Caco-2 (cell line): ENCODE data around the gene KIF16B. TPM values are rescaled to one million over a fixed set of nuclear protein-coding genes. Genes with fewer than 3 reads are reported as not detected.

Experiments used
- BruUV-seq: library from RNA; stranded (reverse); fragments of 400-500 nt; replicated peaks from 2 replicates; lab custom pipeline; 2021; lab: Mats Ljungman, UMichigan
- CTCF ChIA-PET: fragments of 300-600 bp; sonication (Branson Sonifier 250); formaldehyde crosslinking; loops from one replicate; lab custom pipeline; 2022; ENCODE audit warnings: antibody characterized with exemption; lab: Charles Lee
- POLR2A ChIA-PET: fragments of 300-600 bp; sonication (Branson Sonifier 250); formaldehyde crosslinking; loops from one replicate; lab custom pipeline; 2022; ENCODE audit warnings: antibody characterized with exemption; lab: Charles Lee
- DNase-seq, 2 experiments: peaks; one replicate each; pipeline versions ENCODE4 v3.0.0 to v3.0.0-alpha.2; 2020 to 2022
- H3K27me3 ChIP-seq: replicated peaks from 2 replicates; pipeline ENCODE4 v1.6.0; 2011; ENCODE audit warnings: low read length; ENCODE audit not compliant: control insufficient read depth, insufficient read depth
- H3K36me3 ChIP-seq: 2 replicates; pipeline ENCODE4 v1.5.1; 2011; ENCODE audit warnings: low read length; ENCODE audit not compliant: control insufficient read depth, insufficient read depth
- H3K4me1 ChIP-seq: fragments of 250-450 bp; sonication (Bioruptor Pico); 2 replicates; pipeline ENCODE4 v1.5.1; 2020; ENCODE audit warnings: mild to moderate bottlenecking
- H3K4me3 ChIP-seq: 2 replicates; pipeline ENCODE4 v1.5.1; 2011; ENCODE audit warnings: low read depth, mild to moderate bottlenecking, control low read depth, low read length
- H3K9me3 ChIP-seq: fragments of 250-450 bp; sonication (Bioruptor Pico); 2 replicates; pipeline ENCODE4 v1.5.1; 2020; ENCODE audit warnings: mild to moderate bottlenecking, moderate library complexity
- H3K27ac Mint-ChIP-seq: one replicate; pipeline ENCODE4 v1.8.0; 2022; ENCODE audit warnings: mixed read lengths; ENCODE audit not compliant: unreplicated experiment
- H3K27me3 Mint-ChIP-seq: one replicate; pipeline ENCODE4 v1.8.0; 2022; ENCODE audit warnings: mixed read lengths; ENCODE audit not compliant: insufficient read depth, unreplicated experiment
- H3K36me3 Mint-ChIP-seq: one replicate; pipeline ENCODE4 v1.8.0; 2022; ENCODE audit warnings: mild to moderate bottlenecking, mixed read lengths; ENCODE audit not compliant: insufficient read depth, unreplicated experiment
- H3K4me1 Mint-ChIP-seq: one replicate; pipeline ENCODE4 v1.8.0; 2022; ENCODE audit warnings: low read depth, mixed read lengths; ENCODE audit not compliant: unreplicated experiment
- H3K4me3 Mint-ChIP-seq: one replicate; pipeline ENCODE4 v1.8.0; 2022; ENCODE audit warnings: mild to moderate bottlenecking, moderate library complexity, mixed read lengths; ENCODE audit not compliant: unreplicated experiment
- H3K9me3 Mint-ChIP-seq: one replicate; pipeline ENCODE4 v1.8.0; 2022; ENCODE audit warnings: mixed read lengths; ENCODE audit not compliant: unreplicated experiment
- intact Hi-C: fragments of 100-400 bp; cut with micrococcal nuclease; formaldehyde crosslinking; loops from one replicate; pipeline ENCODE4 v1.10.0; 2022; ENCODE audit not compliant: unreplicated experiment
- total RNA-seq: library from RNA; stranded (reverse); gene quantifications from 2 replicates; pipeline ENCODE4 v1.2.3, GENCODE V29; 2022
- TF ChIP-seq, protein P1 (sequence below), 2 experiments: fragments of 200-600 bp in 1 of 2; IDR thresholded peaks; 1 replicate in 1 of 2; 2 replicates in 1 of 2; pipeline versions ENCODE4 v1.5.1 to v1.8.0; 2011 to 2022; ENCODE audit warnings: antibody characterized with exemption in 1 of 2, control low read depth in 1 of 2, inconsistent platforms in 1 of 2, low read depth in 1 of 2, low read length in 1 of 2, mild to moderate bottlenecking in 1 of 2, moderate library complexity in 1 of 2; ENCODE audit not compliant: insufficient read depth in 1 of 2, severe bottlenecking in 1 of 2, unreplicated experiment in 1 of 2

KIF16B gene
- total RNA-seq, 1 experiment from 2014 or later = 11.3 TPM

- no peaks in the 10 kb centered on the region for H3K27me3 Mint-ChIP-seq
- DNase-seq = no peak
- no peaks in the 10 kb centered on the region for H3K36me3 ChIP-seq
- H3K4me1 ChIP-seq = no peaks in the 10 kb centered on the region; the same call in 1 of the 2 replicates
- no peak overlapping the region for H3K4me3 Mint-ChIP-seq
- no TSS peak for BruUV-seq
- H3K9me3 ChIP-seq = no peaks in the 10 kb centered on the region
- TF ChIP-seq, protein P1, sequence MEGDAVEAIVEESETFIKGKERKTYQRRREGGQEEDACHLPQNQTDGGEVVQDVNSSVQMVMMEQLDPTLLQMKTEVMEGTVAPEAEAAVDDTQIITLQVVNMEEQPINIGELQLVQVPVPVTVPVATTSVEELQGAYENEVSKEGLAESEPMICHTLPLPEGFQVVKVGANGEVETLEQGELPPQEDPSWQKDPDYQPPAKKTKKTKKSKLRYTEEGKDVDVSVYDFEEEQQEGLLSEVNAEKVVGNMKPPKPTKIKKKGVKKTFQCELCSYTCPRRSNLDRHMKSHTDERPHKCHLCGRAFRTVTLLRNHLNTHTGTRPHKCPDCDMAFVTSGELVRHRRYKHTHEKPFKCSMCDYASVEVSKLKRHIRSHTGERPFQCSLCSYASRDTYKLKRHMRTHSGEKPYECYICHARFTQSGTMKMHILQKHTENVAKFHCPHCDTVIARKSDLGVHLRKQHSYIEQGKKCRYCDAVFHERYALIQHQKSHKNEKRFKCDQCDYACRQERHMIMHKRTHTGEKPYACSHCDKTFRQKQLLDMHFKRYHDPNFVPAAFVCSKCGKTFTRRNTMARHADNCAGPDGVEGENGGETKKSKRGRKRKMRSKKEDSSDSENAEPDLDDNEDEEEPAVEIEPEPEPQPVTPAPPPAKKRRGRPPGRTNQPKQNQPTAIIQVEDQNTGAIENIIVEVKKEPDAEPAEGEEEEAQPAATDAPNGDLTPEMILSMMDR (IDR thresholded peaks at IDR 0.05; ENCODE audit: insufficient read depth in 1 of 2, low read depth in 1 of 2, low read length in 1 of 2, severe bottlenecking in 1 of 2, unreplicated experiment in 1 of 2) = no peak
- no peaks in the 10 kb centered on the region for H3K27me3 ChIP-seq
- no peak overlapping the region for H3K27ac Mint-ChIP-seq
- CTCF ChIA-PET = no interaction called here
- no peaks in the 10 kb centered on the region for H3K36me3 Mint-ChIP-seq
- no peak overlapping the region for H3K4me3 ChIP-seq
- no peaks in the 10 kb centered on the region for H3K9me3 Mint-ChIP-seq
- H3K4me1 Mint-ChIP-seq = no peaks in the 10 kb centered on the region
- POLR2A ChIA-PET = no interaction called here
- intact Hi-C loops = no loop called here
Measured at GRCh38 chr20:16362642-16363041, 210.6 kb downstream of the KIF16B start.

GRCh38 chr20:16360668-16361067 is 212.6 kb downstream of the KIF16B start:
- H3K4me3 Mint-ChIP-seq = no peak overlapping the region
- Histone ChIP-seq H3K27me3 (no peaks in the 10 kb centered on the region), H3K9me3 (no peaks in the 10 kb centered on the region), H3K4me1 (no peaks in the 10 kb centered on the region), H3K36me3 (no peaks in the 10 kb centered on the region), H3K4me3 (no peak overlapping the region)
- BruUV-seq = no TSS peak
- no peak overlapping the region for H3K27ac Mint-ChIP-seq
- H3K4me1 Mint-ChIP-seq = no peaks in the 10 kb centered on the region
- H3K9me3 Mint-ChIP-seq = no peaks in the 10 kb centered on the region
- CTCF ChIA-PET = no interaction called here
- no peak for DNase-seq
- intact Hi-C loops = no loop called here
- POLR2A ChIA-PET = no interaction called here
- no peaks in the 10 kb centered on the region for H3K27me3 Mint-ChIP-seq
- no peaks in the 10 kb centered on the region for H3K36me3 Mint-ChIP-seq
- TF ChIP-seq, protein P1 (IDR thresholded peaks at IDR 0.05; ENCODE audit: insufficient read depth in 1 of 2, low read depth in 1 of 2, low read length in 1 of 2, severe bottlenecking in 1 of 2, unreplicated experiment in 1 of 2) = no peak

DNA sequence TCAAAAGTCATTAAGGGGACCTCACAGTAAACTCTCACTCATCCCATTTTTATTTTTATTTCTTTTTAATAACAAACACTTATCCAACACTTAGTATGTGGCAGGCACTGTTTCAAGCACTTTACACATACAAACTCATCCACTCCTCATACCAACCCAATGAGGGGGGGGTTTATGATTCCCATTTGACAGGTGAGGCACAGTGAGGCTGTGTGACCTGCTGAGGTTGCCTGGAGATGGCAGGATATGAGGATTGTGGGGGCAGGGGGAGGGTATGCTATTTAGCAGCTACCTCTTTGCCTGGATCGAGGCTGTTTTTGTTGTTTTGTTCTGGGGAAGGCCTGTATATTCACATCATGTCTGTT is 219.8 kb downstream of the KIF16B start:
- POLR2A ChIA-PET = no interaction called here
- no peaks in the 10 kb centered on the region for H3K36me3 Mint-ChIP-seq
- no peak for DNase-seq
- no peaks in the 10 kb centered on the region for H3K27me3 ChIP-seq
- H3K4me3 Mint-ChIP-seq = no peak overlapping the region
- no peaks in the 10 kb centered on the region for H3K4me1 Mint-ChIP-seq
- no peak overlapping the region for H3K4me3 ChIP-seq
- H3K9me3 Mint-ChIP-seq = no peaks in the 10 kb centered on the region
- TF ChIP-seq, protein P1 (IDR thresholded peaks at IDR 0.05; ENCODE audit: insufficient read depth in 1 of 2, low read depth in 1 of 2, low read length in 1 of 2, severe bottlenecking in 1 of 2, unreplicated experiment in 1 of 2) = no peak
- no peak overlapping the region for H3K27ac Mint-ChIP-seq
- intact Hi-C loops = no loop called here
- no peaks in the 10 kb centered on the region for H3K27me3 Mint-ChIP-seq
- no TSS peak for BruUV-seq
- H3K9me3 ChIP-seq = no peaks in the 10 kb centered on the region
- H3K36me3 ChIP-seq = no peaks in the 10 kb centered on the region
- CTCF ChIA-PET = no interaction called here
- H3K4me1 ChIP-seq = peaks cover 6% of the 10 kb centered on the region; the same call in 1 of the 2 replicates
